Endometrium (tissue), 2 donors: Measurements from ENCODE around the gene PARN.
"Not testable (repeated sequence)": the region's sequence is repeated elsewhere in the genome, so short reads cannot be mapped to it uniquely, and the experiment has no call there.

Source experiments
- FAIRE-seq: peaks from 2 replicates; lab custom pipeline; 2012; peaks lifted over from hg19 to GRCh38; lab: Jason Lieb, UNC
- donor health status: control.
- donor health status: control.

The PARN gene, protein sequence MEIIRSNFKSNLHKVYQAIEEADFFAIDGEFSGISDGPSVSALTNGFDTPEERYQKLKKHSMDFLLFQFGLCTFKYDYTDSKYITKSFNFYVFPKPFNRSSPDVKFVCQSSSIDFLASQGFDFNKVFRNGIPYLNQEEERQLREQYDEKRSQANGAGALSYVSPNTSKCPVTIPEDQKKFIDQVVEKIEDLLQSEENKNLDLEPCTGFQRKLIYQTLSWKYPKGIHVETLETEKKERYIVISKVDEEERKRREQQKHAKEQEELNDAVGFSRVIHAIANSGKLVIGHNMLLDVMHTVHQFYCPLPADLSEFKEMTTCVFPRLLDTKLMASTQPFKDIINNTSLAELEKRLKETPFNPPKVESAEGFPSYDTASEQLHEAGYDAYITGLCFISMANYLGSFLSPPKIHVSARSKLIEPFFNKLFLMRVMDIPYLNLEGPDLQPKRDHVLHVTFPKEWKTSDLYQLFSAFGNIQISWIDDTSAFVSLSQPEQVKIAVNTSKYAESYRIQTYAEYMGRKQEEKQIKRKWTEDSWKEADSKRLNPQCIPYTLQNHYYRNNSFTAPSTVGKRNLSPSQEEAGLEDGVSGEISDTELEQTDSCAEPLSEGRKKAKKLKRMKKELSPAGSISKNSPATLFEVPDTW

DNA sequence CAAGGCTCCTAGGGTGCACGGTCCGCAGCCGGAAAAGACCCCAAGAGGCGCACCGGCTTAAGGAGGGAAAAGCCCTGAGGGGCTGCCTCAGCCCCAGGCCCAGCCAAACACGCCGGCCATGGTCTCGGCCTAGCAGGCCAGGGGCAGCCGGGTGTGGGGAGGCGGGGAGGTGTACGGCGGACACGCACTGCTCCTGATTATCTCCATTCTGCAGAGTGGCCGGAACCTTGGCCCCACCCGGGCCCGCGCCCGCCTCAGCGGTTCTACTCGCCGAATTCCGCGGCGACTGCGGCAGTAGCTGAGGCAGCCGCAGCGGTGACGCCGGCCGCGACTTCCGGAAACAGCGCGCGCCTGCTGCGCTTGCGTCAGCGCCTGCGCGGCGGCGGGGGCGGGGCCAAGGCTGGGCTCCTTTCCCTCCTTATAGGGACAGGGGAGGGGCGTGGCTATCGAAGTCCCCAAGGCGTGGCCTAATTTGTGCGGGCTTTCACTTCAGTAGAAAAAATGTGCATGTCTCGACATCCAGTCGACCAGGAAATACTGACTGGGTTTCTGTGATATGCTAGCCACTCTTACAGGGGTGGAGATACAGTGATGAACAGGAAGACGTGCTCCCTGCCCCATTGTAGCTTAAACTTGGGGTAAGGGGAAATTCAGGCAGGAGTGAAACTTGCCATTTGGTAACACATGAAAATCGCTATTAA, at the start of gene PARN:
Gene PARN, minus strand, starts transcription at position 342 of the 701 bp plus-strand sequence. Its CDS starts 135 bp downstream, at position 207.
- no peak for FAIRE-seq

DNA sequence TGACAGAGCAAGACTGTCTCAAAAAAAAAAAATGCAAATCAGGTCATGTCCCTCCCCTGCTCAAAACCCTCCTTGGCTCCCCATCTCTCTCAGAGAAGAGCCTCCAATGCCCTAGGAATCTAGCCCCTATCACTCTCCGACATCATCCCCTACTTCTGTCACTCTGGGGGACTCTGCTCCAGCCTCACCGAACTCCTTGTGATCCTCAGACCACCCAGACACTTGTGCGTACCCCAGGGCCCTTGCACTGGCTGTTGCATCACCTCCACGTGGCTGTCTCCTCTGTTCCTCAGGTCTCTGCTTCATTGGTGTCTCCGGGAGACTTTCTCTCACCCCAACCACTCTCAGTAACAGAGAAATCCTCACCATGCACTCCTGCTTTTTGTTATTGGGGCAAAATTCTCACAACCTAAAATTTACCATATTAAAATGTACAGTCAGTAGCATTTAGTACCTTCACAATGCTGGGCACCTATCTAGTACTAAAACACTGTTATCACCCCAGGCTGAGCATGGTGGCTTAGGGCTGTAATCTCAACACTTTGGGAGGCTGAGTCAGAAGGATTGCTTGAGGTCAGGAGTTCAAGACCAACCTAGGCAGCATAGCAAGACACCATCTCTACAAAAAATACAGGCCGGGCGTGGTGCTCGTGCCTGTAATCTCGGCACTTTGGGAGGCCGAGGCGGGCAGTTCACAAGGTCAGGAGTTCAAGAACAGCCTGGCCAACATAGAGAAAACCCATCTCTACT, 48.9 kb upstream of the PARN start:
- FAIRE-seq = no peak

DNA sequence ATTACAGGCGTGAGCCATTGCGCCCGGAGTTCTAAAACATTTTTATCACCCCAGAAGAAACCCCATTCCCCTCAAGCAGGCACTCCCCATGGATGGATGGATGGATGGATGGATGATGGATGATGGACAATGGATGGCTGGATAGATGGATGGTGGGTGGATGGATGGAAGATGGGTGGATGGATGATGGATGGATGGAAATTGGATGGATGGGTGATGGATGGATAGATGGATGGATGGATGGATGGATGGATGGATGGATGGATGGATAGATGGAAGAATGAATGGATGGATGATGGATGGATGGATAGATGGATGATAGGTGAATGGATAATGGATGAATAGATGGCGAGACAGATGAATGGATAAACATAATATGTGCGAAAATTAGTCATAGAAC, 47.6 kb upstream of the PARN start:
- FAIRE-seq = no peak

- FAIRE-seq = no peak
These were observed 46.6 kb upstream of the PARN start for GRCh38 chr16:14676633-14677032.

DNA sequence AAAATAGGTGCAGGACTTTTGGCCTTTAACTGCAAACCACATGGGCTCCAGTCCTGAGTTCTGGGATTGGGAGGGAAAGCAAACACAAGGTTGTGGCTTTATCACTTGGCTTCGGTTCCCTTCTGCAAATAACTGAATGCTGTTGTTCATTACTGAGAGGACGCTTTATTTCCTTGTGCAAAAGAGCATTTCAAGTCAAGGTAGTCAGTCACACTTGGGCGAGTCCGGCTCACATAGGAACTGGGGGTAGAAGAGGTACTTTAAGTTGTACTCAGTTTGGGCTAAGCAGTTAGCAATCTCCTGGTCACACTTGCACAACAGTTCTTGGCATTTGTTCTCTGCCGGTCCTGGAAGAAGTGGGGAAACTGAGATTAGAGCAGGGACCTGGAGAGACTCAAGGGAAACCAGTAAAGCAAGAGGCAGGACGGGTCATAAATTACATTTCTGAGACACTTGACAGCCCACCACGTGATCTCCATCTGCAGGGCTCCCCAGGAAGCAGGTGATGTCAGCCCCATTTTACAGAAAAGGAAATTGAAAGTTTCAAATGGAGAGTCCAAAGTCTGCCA, 42.4 kb upstream of the PARN start:
- no peak for FAIRE-seq

GRCh38 chr16:14669776-14670175, 39.7 kb upstream of the PARN start:
- FAIRE-seq = no peak

- no peak for FAIRE-seq
These were observed 38.6 kb upstream of the PARN start for GRCh38 chr16:14668556-14669223.

DNA sequence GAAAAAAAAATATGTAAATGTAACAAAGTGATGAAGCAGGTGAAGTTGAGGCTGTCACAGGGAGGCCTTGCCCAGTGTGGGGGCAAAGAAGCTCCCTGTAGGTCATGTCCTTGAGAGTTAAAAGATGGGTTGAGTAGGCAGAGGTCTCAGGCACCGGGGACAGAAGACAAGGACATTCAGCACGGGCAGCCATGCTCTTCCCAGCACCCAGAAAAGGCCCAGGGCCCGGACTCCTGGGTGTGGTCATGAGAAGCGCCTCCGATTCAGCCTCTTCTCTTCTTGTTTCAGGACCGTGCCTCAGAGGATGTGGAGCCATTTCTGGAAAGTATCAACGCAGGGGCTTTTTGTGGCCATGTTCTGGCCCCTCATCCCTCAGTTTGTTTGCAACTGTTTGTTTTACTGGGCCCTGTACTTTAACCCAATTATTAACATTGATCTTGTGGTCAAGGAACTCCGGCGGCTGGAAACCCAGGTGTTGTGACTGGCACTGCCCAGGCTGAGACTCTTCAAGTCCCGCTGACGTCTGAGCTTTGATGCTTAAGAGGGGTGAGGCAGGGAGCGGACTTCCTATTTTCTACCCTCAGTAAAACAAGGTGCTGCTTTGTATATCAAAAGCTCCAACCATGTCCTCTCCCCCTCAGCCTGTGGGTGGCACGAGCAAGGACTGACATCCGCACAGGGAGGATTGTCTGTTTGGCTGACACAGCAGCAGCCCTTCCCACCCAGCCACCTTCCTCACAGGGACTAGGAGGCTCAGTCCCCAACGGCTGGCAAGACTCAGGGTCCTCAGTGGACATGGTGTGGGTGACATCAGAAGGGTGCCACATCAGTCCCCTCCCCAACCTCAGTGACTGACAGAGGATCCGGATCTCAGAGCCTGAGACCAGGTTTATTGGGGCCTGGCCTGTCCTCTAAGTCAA, 37.5 kb upstream of the PARN start:
- no peak for FAIRE-seq

- FAIRE-seq = no peak
These were observed 28.0 kb upstream of the PARN start for GRCh38 chr16:14658063-14658462.

DNA sequence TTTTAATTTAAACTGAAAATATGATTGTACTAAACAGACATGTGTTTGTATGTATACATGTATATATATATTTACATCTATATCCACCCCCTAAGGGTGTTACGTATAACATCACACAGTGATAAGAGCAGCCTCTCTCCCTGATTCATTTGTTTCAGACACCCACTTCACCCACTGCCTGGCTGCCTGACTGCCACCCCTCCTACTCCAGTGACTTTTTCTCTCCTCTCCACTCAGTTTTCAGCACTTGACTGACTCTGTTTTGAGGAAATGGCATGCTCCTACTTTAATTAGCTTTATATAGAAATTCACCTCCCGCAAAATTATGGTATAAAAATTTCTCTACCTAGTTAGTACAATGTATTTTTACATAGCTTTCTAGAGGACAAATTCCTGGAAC, 22.7 kb upstream of the PARN start:
- FAIRE-seq = no peak

DNA sequence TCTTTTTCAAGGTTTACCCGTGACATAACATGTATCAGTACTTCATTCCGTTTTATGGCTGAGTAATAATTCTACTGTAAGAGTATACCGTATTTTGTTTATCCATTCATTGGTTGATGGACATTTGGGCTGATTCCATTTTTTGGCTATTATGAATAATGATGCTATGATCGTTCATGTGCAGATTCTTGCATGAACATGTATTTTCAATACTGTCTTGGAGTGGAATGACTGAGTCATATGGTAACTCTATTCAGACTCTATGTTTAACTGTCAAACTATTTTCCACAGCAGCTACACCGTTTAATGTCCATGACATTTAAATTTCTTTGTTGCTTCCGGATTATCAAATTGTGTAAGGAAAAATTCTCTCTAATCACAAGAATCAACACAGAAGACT, 20.6 kb upstream of the PARN start:
- no peak for FAIRE-seq

- FAIRE-seq = no peak
These were observed 19.8 kb upstream of the PARN start for GRCh38 chr16:14649816-14650215.

DNA sequence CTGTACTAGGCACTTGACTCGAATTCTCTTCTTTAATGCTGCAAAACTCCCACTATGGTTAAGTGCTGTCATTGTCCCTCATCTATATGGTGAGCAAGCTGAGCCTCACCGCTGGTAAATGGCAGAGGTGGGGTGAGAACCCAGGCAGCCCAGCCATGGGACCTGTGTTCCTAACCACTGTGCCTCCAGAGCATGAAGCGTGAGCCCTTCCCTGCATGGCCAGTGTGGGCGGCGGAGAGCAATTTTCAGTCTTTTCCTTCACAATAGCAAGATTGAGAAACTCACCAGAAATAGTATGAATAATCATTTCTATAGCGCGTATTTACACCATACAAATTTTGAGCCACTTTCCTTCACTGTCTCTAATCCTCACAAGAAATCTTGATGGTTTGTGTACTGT, 11.9 kb upstream of the PARN start:
- FAIRE-seq = no peak

- FAIRE-seq = no peak
These were observed 11.1 kb upstream of the PARN start for GRCh38 chr16:14641206-14641605.

DNA sequence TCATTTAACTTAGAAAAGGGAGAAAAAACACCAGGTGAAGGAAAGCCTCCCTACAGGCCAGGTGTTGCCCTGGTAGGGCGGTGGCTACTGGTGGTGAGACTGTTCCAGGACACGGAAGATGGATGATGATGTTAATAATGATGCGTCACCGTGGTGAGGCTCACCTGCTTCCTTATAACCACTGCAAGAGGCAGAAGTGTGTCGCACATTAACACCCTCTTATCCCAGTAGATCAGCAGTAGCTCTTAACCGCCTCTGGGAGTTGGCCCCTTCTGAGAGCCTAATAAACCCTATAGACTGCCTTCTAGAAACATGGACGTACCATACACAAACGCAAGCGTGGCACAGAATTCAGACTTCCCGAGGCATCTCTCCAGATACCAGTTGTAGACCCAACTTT, 10.5 kb upstream of the PARN start:
- FAIRE-seq = no peak

DNA sequence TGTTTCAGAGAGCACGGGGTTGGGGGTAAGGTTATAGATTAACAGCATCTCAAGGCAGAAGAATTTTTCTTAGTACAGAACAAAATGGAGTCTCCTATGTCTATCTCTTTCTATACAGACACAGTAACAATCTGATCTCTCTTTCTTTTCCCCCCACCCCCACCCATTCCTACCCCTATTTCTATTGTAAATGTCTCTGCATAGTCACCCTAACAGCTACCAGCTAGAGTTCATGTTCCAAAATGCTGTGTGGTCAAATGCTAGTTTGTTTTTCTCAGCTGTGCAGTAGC, 6.8 kb upstream of the PARN start:
- not testable (repeated sequence) for FAIRE-seq

DNA sequence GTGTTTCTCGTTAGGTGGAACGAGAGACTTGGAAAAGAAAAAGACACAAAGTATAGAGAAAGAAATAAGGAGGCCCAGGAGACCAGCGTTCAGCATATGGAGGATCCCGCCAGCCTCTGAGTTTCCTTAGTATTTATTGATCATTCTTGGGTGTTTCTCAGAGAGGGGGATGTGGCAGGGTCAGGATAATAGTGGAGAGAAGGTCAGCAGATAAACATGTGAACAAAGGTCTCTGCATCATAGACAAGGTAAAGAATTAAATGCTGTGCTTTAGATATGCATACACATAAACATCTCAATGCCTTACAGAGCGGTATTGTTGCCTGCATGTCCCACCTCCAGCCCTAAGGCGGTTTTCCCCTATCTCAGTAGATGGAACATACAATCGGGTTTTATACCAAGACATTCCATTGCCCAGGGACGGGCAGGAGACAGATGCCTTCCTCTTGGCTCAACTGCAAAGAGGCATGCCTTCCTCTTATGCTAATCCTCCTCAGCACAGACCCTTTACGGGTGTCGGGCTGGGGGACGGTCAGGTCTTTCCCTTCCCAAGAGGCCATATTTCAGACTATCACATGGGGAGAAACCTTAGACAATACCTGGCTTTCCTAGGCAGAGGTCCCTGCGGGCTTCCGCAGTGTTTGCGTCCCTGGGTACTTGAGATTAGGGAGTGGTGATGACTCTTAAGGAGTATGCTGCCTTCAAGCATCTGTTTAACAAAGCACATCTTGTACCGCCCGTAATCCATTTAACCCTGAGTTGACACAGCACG, 6.3 kb upstream of the PARN start:
- FAIRE-seq = not testable (repeated sequence)

- FAIRE-seq = no peak
These were observed 5.5 kb upstream of the PARN start for GRCh38 chr16:14635395-14636165.

- no peak for FAIRE-seq
These were observed 4.3 kb upstream of the PARN start for GRCh38 chr16:14634389-14634725.
